H1 (cell line): ENCODE measurements around the gene TTYH2. TPM values are rescaled to one million over a fixed set of nuclear protein-coding genes. Genes with fewer than 3 reads are reported as not detected.

Source experiments
- CTCF ChIA-PET: fragments of 300-600 bp; sonication (Branson Sonifier 250); formaldehyde crosslinking; loops from one replicate; lab custom pipeline; 2021; ENCODE audit not compliant: partially characterized antibody; lab: Charles Lee
- POLR2A ChIA-PET: fragments of 300-600 bp; sonication (Branson Sonifier 250); formaldehyde crosslinking; loops from one replicate; lab custom pipeline; 2021; ENCODE audit warnings: inconsistent platforms; ENCODE audit not compliant: partially characterized antibody; lab: Charles Lee
- DNase-seq, 2 experiments: peaks; one replicate each; pipeline versions ENCODE4 v3.0.0 to v3.0.0-alpha.2; 2010 to 2022; ENCODE audit warnings: low spot score in 2 of 2, low read depth in 1 of 2, mixed read lengths in 1 of 2
- FAIRE-seq: peaks from 2 replicates; lab custom pipeline; 2011; peaks lifted over from hg19 to GRCh38; lab: Jason Lieb, UNC
- H2AFZ ChIP-seq: 2 replicates; pipeline ENCODE4 v1.8.1; 2012; ENCODE audit warnings: low read length, inconsistent platforms
- H2AK5ac ChIP-seq: 2 replicates; pipeline ENCODE4 v1.6.1; 2013; ENCODE audit warnings: low read depth, low read length
- H2BK120ac ChIP-seq: replicated peaks from 2 replicates; pipeline ENCODE3; 2013; ENCODE audit warnings: low read depth, low read length, inconsistent platforms
- H2BK12ac ChIP-seq: 2 replicates; pipeline ENCODE4 v1.6.1; 2013; ENCODE audit warnings: low read depth, low read length
- H2BK15ac ChIP-seq: 2 replicates; pipeline ENCODE4 v1.6.1; 2013; ENCODE audit warnings: low read length
- H2BK20ac ChIP-seq: 2 replicates; pipeline ENCODE4 v1.6.1; 2013; ENCODE audit warnings: low read length
- H2BK5ac ChIP-seq: 2 replicates; pipeline ENCODE4 v1.6.1; 2013; ENCODE audit warnings: low read depth, low read length
- H3K14ac ChIP-seq: 2 replicates; pipeline ENCODE4 v1.6.1; 2013; ENCODE audit warnings: inconsistent platforms; ENCODE audit not compliant: insufficient read length
- H3K18ac ChIP-seq: 2 replicates; pipeline ENCODE4 v1.6.1; 2013; ENCODE audit warnings: low read length; ENCODE audit errors: extremely low read depth
- H3K23ac ChIP-seq: 2 replicates; pipeline ENCODE4 v1.6.1; 2013; ENCODE audit warnings: inconsistent platforms; ENCODE audit not compliant: insufficient read length
- H3K23me2 ChIP-seq: 2 replicates; pipeline ENCODE4 v1.6.1; 2013; ENCODE audit warnings: low read depth, low read length
- H3K27ac ChIP-seq: 2 replicates; pipeline ENCODE4 v1.6.1; 2011; ENCODE audit warnings: low read depth, low read length, inconsistent platforms
- H3K27me3 ChIP-seq, 4 experiments: replicated peaks in 1 of 4; 1 replicate in 1 of 4; 2 replicates in 3 of 4; pipeline versions ENCODE4 v1.6.1 to v1.8.1; 2011 to 2013; ENCODE audit warnings: low read length in 3 of 4, mild to moderate bottlenecking in 3 of 4, inconsistent platforms in 2 of 4, mixed read lengths in 2 of 4, moderate library complexity in 1 of 4; ENCODE audit not compliant: control insufficient read depth in 3 of 4, insufficient read depth in 3 of 4; ENCODE audit errors: extremely low read depth in 1 of 4
- H3K36me3 ChIP-seq, 4 experiments: 2 replicates each; pipeline versions ENCODE4 v1.6.1 to v1.8.1; 2011 to 2013; ENCODE audit warnings: mild to moderate bottlenecking in 4 of 4, low read length in 3 of 4, moderate library complexity in 2 of 4, control low read depth in 1 of 4, inconsistent platforms in 1 of 4; ENCODE audit not compliant: insufficient read depth in 4 of 4, control insufficient read depth in 2 of 4
- H3K4ac ChIP-seq: replicated peaks from 2 replicates; pipeline ENCODE3; 2013; ENCODE audit warnings: low read length, low read depth, mixed read lengths, inconsistent platforms; ENCODE audit not compliant: insufficient read length
- H3K4me1 ChIP-seq, 4 experiments: replicated peaks in 1 of 4; 1 replicate in 1 of 4; 2 replicates in 3 of 4; pipeline versions ENCODE4 v1.6.1 to v1.8.1; 2011 to 2013; ENCODE audit warnings: low read length in 3 of 4, inconsistent platforms in 2 of 4, mixed read lengths in 1 of 4; ENCODE audit not compliant: insufficient read depth in 4 of 4, control insufficient read depth in 3 of 4
- H3K4me2 ChIP-seq, 2 experiments: 2 replicates each; pipeline versions ENCODE4 v1.6.1 to v1.8.1; 2011 to 2013; ENCODE audit warnings: low read depth in 2 of 2, low read length in 2 of 2, control low read depth in 1 of 2, inconsistent platforms in 1 of 2, mild to moderate bottlenecking in 1 of 2; ENCODE audit not compliant: insufficient read depth in 1 of 2
- H3K4me3 ChIP-seq, 4 experiments: fragments of 200-600, 300-600 bp in 1 of 4; sonication (generic), shearing (Covaris generic), sonication (Bioruptor Twin) in 1 of 4; 2 replicates each; pipeline versions ENCODE4 v1.5.1 to v1.8.1; 2011 to 2016; ENCODE audit warnings: low read length in 4 of 4, low read depth in 3 of 4, control low read depth in 2 of 4, inconsistent platforms in 2 of 4, mild to moderate bottlenecking in 2 of 4, mixed read lengths in 1 of 4, moderate library complexity in 1 of 4; ENCODE audit not compliant: insufficient read depth in 2 of 4; ENCODE audit errors: extremely low read depth in 1 of 4
- H3K56ac ChIP-seq: replicated peaks from 2 replicates; pipeline ENCODE3; 2013; ENCODE audit warnings: low read depth, mild to moderate bottlenecking, mixed read lengths, low read length, inconsistent platforms; ENCODE audit not compliant: insufficient read length
- H3K79me1 ChIP-seq: 2 replicates; pipeline ENCODE4 v1.6.1; 2013; ENCODE audit warnings: low read depth, low read length, control low read depth
- H3K79me2 ChIP-seq, 2 experiments: 2 replicates each; pipeline versions ENCODE4 v1.6.1 to v1.8.1; 2012 to 2013; ENCODE audit warnings: low read length in 2 of 2, mild to moderate bottlenecking in 2 of 2, inconsistent platforms in 1 of 2; ENCODE audit not compliant: insufficient read depth in 2 of 2, control insufficient read depth in 1 of 2
- H3K9ac ChIP-seq, 4 experiments: replicated peaks in 1 of 4; 1 replicate in 1 of 4; 2 replicates in 3 of 4; pipeline versions ENCODE4 v1.6.1 to v1.8.1; 2011 to 2013; ENCODE audit warnings: low read depth in 3 of 4, low read length in 3 of 4, control low read depth in 2 of 4, mild to moderate bottlenecking in 2 of 4, moderate library complexity in 2 of 4, inconsistent platforms in 1 of 4; ENCODE audit errors: extremely low read depth in 1 of 4
- H3K9me3 ChIP-seq, 2 experiments: 2 replicates each; pipeline versions ENCODE4 v1.6.1 to v1.8.1; 2012 to 2013; ENCODE audit warnings: mild to moderate bottlenecking in 2 of 2, moderate library complexity in 2 of 2, control low read depth in 1 of 2, inconsistent platforms in 1 of 2, low read depth in 1 of 2, low read length in 1 of 2, mixed read lengths in 1 of 2; ENCODE audit not compliant: insufficient read depth in 2 of 2
- H4K20me1 ChIP-seq, 2 experiments: replicated peaks in 1 of 2; 2 replicates each; pipeline versions ENCODE3 to v1.8.1; 2011 to 2013; ENCODE audit warnings: inconsistent platforms in 2 of 2, low read length in 2 of 2, mild to moderate bottlenecking in 1 of 2; ENCODE audit not compliant: insufficient read depth in 2 of 2, control insufficient read depth in 1 of 2
- H4K5ac ChIP-seq: 2 replicates; pipeline ENCODE4 v1.6.1; 2013; ENCODE audit warnings: low read length, low read depth, mixed read lengths, inconsistent platforms; ENCODE audit not compliant: insufficient read length
- H4K8ac ChIP-seq: 2 replicates; pipeline ENCODE4 v1.8.0; 2013; ENCODE audit warnings: mild to moderate bottlenecking, moderate library complexity, low read length, inconsistent platforms; ENCODE audit not compliant: insufficient read depth; ENCODE audit errors: extremely low read depth
- H4K91ac ChIP-seq: replicated peaks from 2 replicates; pipeline ENCODE3; 2013; ENCODE audit warnings: low read length, mixed read lengths, inconsistent platforms; ENCODE audit not compliant: insufficient read length
- EGR1 ChIP-seq: IDR thresholded peaks from 2 replicates; pipeline ENCODE4 v1.6.1; 2011; ENCODE audit warnings: low read depth, low read length, borderline replicate concordance
- KDM4A ChIP-seq: IDR thresholded peaks from one replicate; pipeline ENCODE4 v1.7.1; 2012; ENCODE audit warnings: low read depth, mild to moderate bottlenecking, moderate library complexity, low read length, inconsistent platforms; ENCODE audit not compliant: severe bottlenecking
- MAFK ChIP-seq: IDR thresholded peaks from 2 replicates; pipeline ENCODE4 v1.6.1; 2012; ENCODE audit warnings: low read depth, mild to moderate bottlenecking, improper control_type of control experiment, low read length
- SAP30 ChIP-seq: fragments of 300-600 bp; sonication (generic); IDR thresholded peaks from 2 replicates; pipeline ENCODE4 v1.7.1; 2012; ENCODE audit warnings: low read length, moderate library complexity, mild to moderate bottlenecking, inconsistent platforms; ENCODE audit not compliant: insufficient read depth, insufficient replicate concordance
- SIX5 ChIP-seq: IDR thresholded peaks from 2 replicates; pipeline ENCODE4 v1.6.1; 2011; ENCODE audit warnings: mild to moderate bottlenecking, low read depth, low read length
- WGBS, 2 experiments: shearing (Covaris generic) in 1 of 2; methylation state at CpG; one replicate each; pipeline versions ENCODE4 v1.1.6 to v1.1.7; 2013 to 2015; ENCODE audit warnings: low lambda C conversion rate in 2 of 2, mixed read lengths in 2 of 2, inconsistent platforms in 1 of 2, low coverage in 1 of 2, missing lambda C conversion rate in 1 of 2; ENCODE audit not compliant: insufficient replicate concordance in 2 of 2, insufficient coverage in 1 of 2, insufficient read length in 1 of 2; ENCODE audit errors: extremely low coverage in 1 of 2, missing lambda C conversion rate in 1 of 2; 5-methylcytosine and 5-hydroxymethylcytosine counted together
- polyA plus RNA-seq, 7 experiments: library from polyadenylated mRNA; depleted of rRNA in 3 of 7; stranded (reverse) in 5 of 7; unstranded in 2 of 7; fragments of >200 nt in 5 of 7; fragments of 200-250 nt in 2 of 7; gene quantifications; 1 replicate in 5 of 7; 2 replicates in 1 of 7; 4 replicates in 1 of 7; pipeline versions ENCODE4 v1.2.1 to v1.2.3, GENCODE V29; 2011 to 2013; ENCODE audit warnings: missing spikeins in 2 of 7, mixed read lengths in 2 of 7
- total RNA-seq: library from RNA; stranded (reverse); fragmentation: NEBNext Ultra II Directional; extraction: Animal tissue kit (Norgen Biotek cat#: 25700); gene quantifications from 2 replicates; pipeline ENCODE4 v1.2.1, GENCODE V29; 2021

Gene TTYH2
- total and polyA plus RNA-seq, 2 of the 8 experiments (the other 6 are each of a cell fraction or from before 2014, with no cell fraction given): 3.2 to 9.2 TPM

- Histone ChIP-seq H2BK15ac (no peak overlapping the region), H3K4me2 (no peak overlapping the region), H3K27me3 (no peaks in the 10 kb centered on the region; a peak in 1 of 7 replicates), H3K4me1 (no peaks in the 10 kb centered on the region), H4K5ac (no peak overlapping the region), H2AK5ac (no peak overlapping the region), H3K18ac (no peak overlapping the region), H3K14ac (no peak overlapping the region), H3K79me2 (no peaks in the 10 kb centered on the region), H3K4me3 (no peak overlapping the region), H2BK20ac (no peak overlapping the region), H4K8ac (no peak overlapping the region), H3K9me3 (no peaks in the 10 kb centered on the region), H3K36me3 (no peaks in the 10 kb centered on the region), H3K79me1 (no peaks in the 10 kb centered on the region), H3K56ac (no peak overlapping the region), H4K20me1 (no peaks in the 10 kb centered on the region), H2BK12ac (no peak overlapping the region), H3K27ac (no peak overlapping the region), H3K4ac (no peak overlapping the region), H3K9ac (no peak overlapping the region), H2BK5ac (no peak overlapping the region), H4K91ac (no peak overlapping the region), H2BK120ac (no peak overlapping the region), H2AFZ (no peak overlapping the region), H3K23me2 (no peaks in the 10 kb centered on the region), H3K23ac (no peak overlapping the region)
- FAIRE-seq: no peak
- TF ChIP-seq SIX5 (no peak), EGR1 (no peak), SAP30 (no peak), MAFK (no peak), KDM4A (no peak)
- no peak for DNase-seq
- POLR2A ChIA-PET: interaction anchor here (1.1 to 1.5 kb wide), 5 partner anchors 11 to 91 kb away, joined by 3 to 5 read pairs (median 4); partner anchors contain the start of genes BTBD17 and TTYH2
- WGBS, 2 experiments: 78% methylated on average over 10 of the region's 10 CpGs; no CpG with 5 or more reads in 1 of the 2 experiments
- CTCF ChIA-PET: interaction anchor here (0.6 to 8.6 kb wide), 28 partner anchors 11 to 982 kb away, joined by 3 to 114 read pairs (median 4); partner anchors contain the start of genes BTBD17 and GPR142
Observed at GRCh38 chr17:74295625-74296547, 82.5 kb downstream of the TTYH2 start.
